Liver (tissue), 9 donors: ENCODE measurements around the gene CARD19. TPM values are rescaled to one million over a fixed set of nuclear protein-coding genes. Genes with fewer than 3 reads are reported as not detected.

Source experiments
- DNase-seq: peaks from one replicate; pipeline ENCODE4 v3.0.0-alpha.2; 2017; ENCODE audit warnings: low spot score
- H3K27ac ChIP-seq, 2 donors: one replicate each; pipeline ENCODE4 v1.7.0; 2013; ENCODE audit warnings: inconsistent platforms in 2 of 2, low read length in 2 of 2, control low read depth in 1 of 2, low read depth in 1 of 2, mild to moderate bottlenecking in 1 of 2
- H3K27me3 ChIP-seq, 4 donors: one replicate each; pipeline versions ENCODE4 v1.6.1 to v1.7.0; 2013; ENCODE audit warnings: low read length in 3 of 4, inconsistent platforms in 1 of 4, mild to moderate bottlenecking in 1 of 4, moderate library complexity in 1 of 4; ENCODE audit not compliant: control insufficient read depth in 4 of 4, insufficient read depth in 4 of 4
- H3K36me3 ChIP-seq, 4 donors: one replicate each; pipeline versions ENCODE4 v1.6.1 to v1.7.0; 2013; ENCODE audit warnings: low read length in 3 of 4, mild to moderate bottlenecking in 3 of 4, low read depth in 1 of 4, moderate library complexity in 1 of 4; ENCODE audit not compliant: control insufficient read depth in 4 of 4, insufficient read depth in 3 of 4
- H3K4me1 ChIP-seq, 4 donors: one replicate each; pipeline versions ENCODE4 v1.6.1 to v1.7.0; 2013; ENCODE audit warnings: low read length in 3 of 4, mild to moderate bottlenecking in 3 of 4, moderate library complexity in 1 of 4; ENCODE audit not compliant: control insufficient read depth in 4 of 4, insufficient read depth in 4 of 4
- H3K4me3 ChIP-seq, 3 donors: one replicate each; pipeline versions ENCODE4 v1.6.1 to v1.7.0; 2013; ENCODE audit warnings: low read length in 3 of 3, control low read depth in 1 of 3, low read depth in 1 of 3, mild to moderate bottlenecking in 1 of 3
- H3K9ac ChIP-seq, 2 donors: one replicate each; pipeline ENCODE4 v1.7.0; 2013; ENCODE audit warnings: low read length in 2 of 2, mild to moderate bottlenecking in 2 of 2, moderate library complexity in 2 of 2, control low read depth in 1 of 2, low read depth in 1 of 2
- H3K9me3 ChIP-seq, 4 donors: one replicate each; pipeline versions ENCODE4 v1.6.1 to v1.7.0; 2013; ENCODE audit warnings: low read length in 3 of 4; ENCODE audit not compliant: control insufficient read depth in 4 of 4
- CTCF ChIP-seq: fragments of 150-350 bp; IDR thresholded peaks from 2 replicates; pipeline ENCODE4 v1.5.1; 2017; ENCODE audit warnings: improper control_type of control experiment, low read depth, low read length; ENCODE audit not compliant: missing input control
- EGR1 ChIP-seq, 2 donors: IDR thresholded peaks; 2 replicates each; pipeline ENCODE4 v1.6.1; 2016 to 2018; ENCODE audit warnings: antibody characterized with exemption in 2 of 2, low read depth in 2 of 2
- FOXA1 ChIP-seq: IDR thresholded peaks from 2 replicates; pipeline ENCODE4 v1.6.1; 2016; ENCODE audit warnings: antibody characterized with exemption
- FOXA2 ChIP-seq: IDR thresholded peaks from 2 replicates; pipeline ENCODE4 v1.6.1; 2016; ENCODE audit warnings: antibody characterized with exemption
- GABPA ChIP-seq, 2 donors: IDR thresholded peaks in 1 of 2; conservative IDR thresholded peaks in 1 of 2; 2 replicates each; pipeline ENCODE4 v1.6.1; 2016; ENCODE audit warnings: antibody characterized with exemption in 2 of 2, mild to moderate bottlenecking in 1 of 2, moderate library complexity in 1 of 2
- HNF4A ChIP-seq, 2 donors: conservative IDR thresholded peaks; 2 replicates each; pipeline ENCODE4 v1.6.1; 2016; ENCODE audit warnings: antibody characterized with exemption in 2 of 2, mild to moderate bottlenecking in 2 of 2
- HNF4G ChIP-seq: IDR thresholded peaks from 2 replicates; pipeline ENCODE4 v1.6.1; 2016; ENCODE audit warnings: antibody characterized with exemption
- JUND ChIP-seq, 2 donors: IDR thresholded peaks; 2 replicates each; pipeline ENCODE4 v1.6.1; 2016; ENCODE audit warnings: antibody characterized with exemption in 2 of 2
- NR2F2 ChIP-seq: IDR thresholded peaks from 2 replicates; pipeline ENCODE4 v1.6.1; 2016; ENCODE audit warnings: antibody characterized with exemption
- RAD21 ChIP-seq, 2 donors: IDR thresholded peaks; 2 replicates each; pipeline ENCODE4 v1.6.1; 2016; ENCODE audit warnings: antibody characterized with exemption in 2 of 2, mild to moderate bottlenecking in 2 of 2
- REST ChIP-seq: IDR thresholded peaks from 2 replicates; pipeline ENCODE4 v1.6.1; 2016; ENCODE audit warnings: antibody characterized with exemption, mild to moderate bottlenecking
- RXRA ChIP-seq, 2 donors: IDR thresholded peaks; 2 replicates each; pipeline ENCODE4 v1.6.1; 2017 to 2018; ENCODE audit warnings: antibody characterized with exemption in 2 of 2, mild to moderate bottlenecking in 1 of 2
- SP1 ChIP-seq: IDR thresholded peaks from 2 replicates; pipeline ENCODE4 v1.6.1; 2018; ENCODE audit warnings: antibody characterized with exemption, mild to moderate bottlenecking
- TAF1 ChIP-seq: conservative IDR thresholded peaks from 2 replicates; pipeline ENCODE4 v1.6.1; 2016; ENCODE audit warnings: antibody characterized with exemption, mild to moderate bottlenecking
- YY1 ChIP-seq: IDR thresholded peaks from 2 replicates; pipeline ENCODE4 v1.6.1; 2016; ENCODE audit warnings: antibody characterized with exemption, mild to moderate bottlenecking
- WGBS: extraction: QIAGEN DNeasy Blood & Tissue Kit; methylation state at CpG from one replicate; pipeline ENCODE4 v1.1.7; 2013; 5-methylcytosine and 5-hydroxymethylcytosine counted together
- polyA plus RNA-seq, 2 donors: library from polyadenylated mRNA; stranded (reverse) in 1 of 2; unstranded in 1 of 2; fragments of 200-250 nt in 1 of 2; fragments of >200 nt in 1 of 2; fragmentation: Nextera tagmentation in 1 of 2; extraction: Ambion mirVana in 1 of 2; gene quantifications; one replicate each; pipeline versions ENCODE4 v1.2.1 to v1.2.3, GENCODE V29; 2013 to 2015
- total RNA-seq, 2 donors: library from RNA; depleted of rRNA; stranded (reverse); fragments of >200 nt; gene quantifications; one replicate each; pipeline ENCODE4 v1.2.3, GENCODE V29; 2014
- TF ChIP-seq, protein P1 (sequence below): IDR thresholded peaks from 2 replicates; pipeline ENCODE4 v1.6.1; 2016; ENCODE audit warnings: antibody characterized with exemption
- TF ChIP-seq, protein P2 (sequence below): IDR thresholded peaks from 2 replicates; pipeline ENCODE4 v1.6.1; 2016; ENCODE audit warnings: antibody characterized with exemption
- TF ChIP-seq, protein P3 (sequence below): IDR thresholded peaks from 2 replicates; pipeline ENCODE4 v1.6.1; 2016; ENCODE audit warnings: antibody characterized with exemption
- donor health status: healthy.
- donor health status: healthy.
- donor health status: healthy.
- donor health status: healthy.
- donor health status: healthy.

CARD19 gene
- total and polyA plus RNA-seq, 4 donors: 13.0 to 18.2 (median 16.3) TPM

DNA sequence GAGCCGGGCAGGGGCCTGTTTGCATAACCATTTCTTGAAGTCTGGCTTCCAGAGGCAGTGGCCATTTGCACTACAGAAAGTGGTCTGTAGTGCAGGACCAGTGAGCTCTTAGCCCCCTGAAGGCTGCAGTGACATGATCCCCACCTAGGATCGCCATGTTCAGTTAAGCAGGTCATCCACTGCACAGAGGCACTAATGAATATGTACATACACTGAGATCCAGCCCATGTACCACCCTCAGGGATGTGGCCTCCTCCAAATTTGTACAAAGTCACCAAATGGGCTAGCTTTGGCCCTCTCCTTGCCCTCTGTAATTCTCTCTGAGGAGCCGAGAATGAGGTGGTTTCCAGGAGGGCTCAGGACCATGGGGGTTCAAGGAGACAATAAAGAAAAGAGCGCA is 45.8 kb upstream of the CARD19 start:
- peaks cover 0 to 18% (median 16%) of the 10 kb centered on the region in 4 donors for H3K4me1 ChIP-seq
- H3K9me3 ChIP-seq: no peaks in the 10 kb centered on the region
- TF ChIP-seq HNF4A (conservative IDR thresholded peaks at IDR 0.05) (no peak), REST (no peak), FOXA2 (no peak), YY1 (no peak), RAD21 (IDR thresholded peaks at IDR 0.05) (no peak), JUND (IDR thresholded peaks at IDR 0.05) (no peak), EGR1 (IDR thresholded peaks at IDR 0.05; ENCODE audit: low read depth in 2 of 2) (no peak), NR2F2 (no peak), SP1 (no peak), TAF1 (no peak), RXRA (IDR thresholded peaks at IDR 0.05) (no peak), HNF4G (no peak), GABPA (IDR thresholded peaks at IDR 0.05 in 1 of 2, conservative IDR thresholded peaks at IDR 0.05 in 1 of 2) (no peak), FOXA1 (no peak), CTCF (no peak)
- TF ChIP-seq, protein P1, sequence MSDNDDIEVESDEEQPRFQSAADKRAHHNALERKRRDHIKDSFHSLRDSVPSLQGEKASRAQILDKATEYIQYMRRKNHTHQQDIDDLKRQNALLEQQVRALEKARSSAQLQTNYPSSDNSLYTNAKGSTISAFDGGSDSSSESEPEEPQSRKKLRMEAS: no peak
- TF ChIP-seq, protein P2, sequence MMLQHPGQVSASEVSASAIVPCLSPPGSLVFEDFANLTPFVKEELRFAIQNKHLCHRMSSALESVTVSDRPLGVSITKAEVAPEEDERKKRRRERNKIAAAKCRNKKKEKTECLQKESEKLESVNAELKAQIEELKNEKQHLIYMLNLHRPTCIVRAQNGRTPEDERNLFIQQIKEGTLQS: no peak
- TF ChIP-seq, protein P3, sequence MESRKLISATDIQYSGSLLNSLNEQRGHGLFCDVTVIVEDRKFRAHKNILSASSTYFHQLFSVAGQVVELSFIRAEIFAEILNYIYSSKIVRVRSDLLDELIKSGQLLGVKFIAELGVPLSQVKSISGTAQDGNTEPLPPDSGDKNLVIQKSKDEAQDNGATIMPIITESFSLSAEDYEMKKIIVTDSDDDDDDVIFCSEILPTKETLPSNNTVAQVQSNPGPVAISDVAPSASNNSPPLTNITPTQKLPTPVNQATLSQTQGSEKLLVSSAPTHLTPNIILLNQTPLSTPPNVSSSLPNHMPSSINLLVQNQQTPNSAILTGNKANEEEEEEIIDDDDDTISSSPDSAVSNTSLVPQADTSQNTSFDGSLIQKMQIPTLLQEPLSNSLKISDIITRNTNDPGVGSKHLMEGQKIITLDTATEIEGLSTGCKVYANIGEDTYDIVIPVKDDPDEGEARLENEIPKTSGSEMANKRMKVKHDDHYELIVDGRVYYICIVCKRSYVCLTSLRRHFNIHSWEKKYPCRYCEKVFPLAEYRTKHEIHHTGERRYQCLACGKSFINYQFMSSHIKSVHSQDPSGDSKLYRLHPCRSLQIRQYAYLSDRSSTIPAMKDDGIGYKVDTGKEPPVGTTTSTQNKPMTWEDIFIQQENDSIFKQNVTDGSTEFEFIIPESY: no peak
- H3K4me3 ChIP-seq: no peak overlapping the region
- DNase-seq: no peak
- no peaks in the 10 kb centered on the region for H3K36me3 ChIP-seq
- H3K27me3 ChIP-seq: no peaks in the 10 kb centered on the region
- no peak overlapping the region for H3K27ac ChIP-seq
- 83% methylated on average over 4 of the region's 4 CpGs for WGBS
- no peak overlapping the region for H3K9ac ChIP-seq
